Endothelial cell of umbilical vein (primary cell): ENCODE results near the gene FARP1. TPM values are rescaled to one million over a fixed set of nuclear protein-coding genes. Genes with fewer than 3 reads are reported as not detected.

ENCODE experiments used
- BruUV-seq: library from RNA; stranded (reverse); fragments of 400-500 nt; replicated peaks from 2 replicates; lab custom pipeline; 2021; lab: Mats Ljungman, UMichigan
- CTCF ChIA-PET: fragments of 300-600, 350-600 bp; sonication (Branson Sonifier 250); formaldehyde crosslinking; loops from one replicate; lab custom pipeline; 2021; ENCODE audit warnings: antibody characterized with exemption, inconsistent platforms; lab: Charles Lee
- POLR2A ChIA-PET: fragments of 300-600, 350-600 bp; sonication (Branson Sonifier 250); formaldehyde crosslinking; loops from one replicate; lab custom pipeline; 2021; ENCODE audit warnings: antibody characterized with exemption, inconsistent platforms; lab: Charles Lee
- DNase-seq: peaks from one replicate; pipeline ENCODE4 v3.0.0-alpha.2; 2011; ENCODE audit warnings: low read depth, low spot score
- FAIRE-seq: peaks from 2 replicates; lab custom pipeline; 2011; peaks lifted over from hg19 to GRCh38; lab: Jason Lieb, UNC
- H2AFZ ChIP-seq: 2 replicates; pipeline ENCODE4 v1.6.0; 2012; ENCODE audit warnings: low read depth, low read length, control low read depth, inconsistent platforms
- H3K27ac ChIP-seq: 2 replicates; pipeline ENCODE4 v1.5.1; 2011; ENCODE audit warnings: low read depth, mild to moderate bottlenecking, control low read depth, low read length, moderate library complexity; ENCODE audit not compliant: insufficient read depth
- H3K27me3 ChIP-seq, 2 experiments: 2 replicates each; pipeline versions ENCODE4 v1.6.0 to v1.6.1; 2011; ENCODE audit warnings: low read length in 2 of 2, mixed read lengths in 1 of 2; ENCODE audit not compliant: control insufficient read depth in 2 of 2, insufficient read depth in 2 of 2
- H3K36me3 ChIP-seq, 2 experiments: 2 replicates in 1 of 2; 3 replicates in 1 of 2; pipeline ENCODE4 v1.5.1; 2011; ENCODE audit warnings: low read length in 2 of 2, mild to moderate bottlenecking in 1 of 2, moderate library complexity in 1 of 2; ENCODE audit not compliant: control insufficient read depth in 2 of 2, insufficient read depth in 2 of 2; ENCODE audit errors: extremely low read depth in 1 of 2
- H3K4me1 ChIP-seq: 3 replicates; pipeline ENCODE4 v1.5.1; 2011; ENCODE audit warnings: mild to moderate bottlenecking, low read length; ENCODE audit not compliant: control insufficient read depth, insufficient read depth; ENCODE audit errors: extremely low read depth
- H3K4me2 ChIP-seq: 2 replicates; pipeline ENCODE4 v1.6.1; 2011; ENCODE audit warnings: low read length, control low read depth, mixed read lengths; ENCODE audit not compliant: insufficient read depth
- H3K4me3 ChIP-seq, 3 experiments: fragments of 200-600 bp in 1 of 3; sonication (generic), shearing (Covaris generic) in 1 of 3; replicated peaks in 1 of 3; 2 replicates each; pipeline ENCODE4 v1.5.1; 2011 to 2016; ENCODE audit warnings: control low read depth in 3 of 3, low read length in 3 of 3, mild to moderate bottlenecking in 2 of 3, inconsistent platforms in 1 of 3, low read depth in 1 of 3, moderate library complexity in 1 of 3; ENCODE audit not compliant: insufficient read depth in 1 of 3
- H3K79me2 ChIP-seq: 2 replicates; pipeline ENCODE4 v1.6.0; 2012; ENCODE audit warnings: low read length, inconsistent platforms; ENCODE audit not compliant: control insufficient read depth, insufficient read depth
- H3K9ac ChIP-seq: replicated peaks from 2 replicates; pipeline ENCODE3; 2011; ENCODE audit warnings: low read length, control low read depth; ENCODE audit not compliant: insufficient read depth; ENCODE audit errors: extremely low read depth
- H3K9me1 ChIP-seq: replicated peaks from 3 replicates; pipeline ENCODE4 v1.6.0; 2011; ENCODE audit warnings: mild to moderate bottlenecking, low read length; ENCODE audit not compliant: control insufficient read depth, insufficient read depth; ENCODE audit errors: extremely low read depth
- H3K9me3 ChIP-seq: replicated peaks from 2 replicates; pipeline ENCODE4 v1.5.1; 2012; ENCODE audit warnings: low read length, inconsistent platforms; ENCODE audit not compliant: control insufficient read depth, insufficient read depth
- H4K20me1 ChIP-seq: replicated peaks from 2 replicates; pipeline ENCODE3; 2011; ENCODE audit warnings: mild to moderate bottlenecking, low read length; ENCODE audit not compliant: control insufficient read depth, insufficient read depth; ENCODE audit errors: extremely low read depth
- EZH2 ChIP-seq: IDR thresholded peaks from 2 replicates; pipeline ENCODE4 v1.6.1; 2012; ENCODE audit warnings: borderline replicate concordance, low read depth, mild to moderate bottlenecking, moderate library complexity, low read length, inconsistent platforms; ENCODE audit not compliant: severe bottlenecking
- JUN ChIP-seq: IDR thresholded peaks from 2 replicates; pipeline ENCODE4 v1.6.1; 2011; ENCODE audit warnings: borderline replicate concordance, low read depth; ENCODE audit not compliant: insufficient read length, insufficient read depth
- dilution Hi-C: fragments of 300-500 bp; cut with MboI; formaldehyde crosslinking; loops from one replicate; pipeline ENCODE4 v1.15.0; 2019; ENCODE audit warnings: low sequenced_read_pairs; ENCODE audit not compliant: extremely low pct_ligation_motif_present
- intact Hi-C: fragments of 100-400 bp; cut with micrococcal nuclease; formaldehyde crosslinking; loops from one replicate; pipeline ENCODE4 v1.10.0; 2022
- polyA plus RNA-seq, 4 experiments: library from polyadenylated mRNA; depleted of rRNA in 3 of 4; stranded (reverse) in 3 of 4; unstranded in 1 of 4; fragments of >200 nt; gene quantifications; 2 replicates each; pipeline versions ENCODE4 v1.2.1 to v1.2.3, GENCODE V29; 2011 to 2012; ENCODE audit warnings: missing spikeins in 1 of 4
- total RNA-seq: library from RNA; stranded (reverse); gene quantifications from 2 replicates; pipeline ENCODE4 v1.2.3, GENCODE V29; 2021
- TF ChIP-seq, protein P1 (sequence below): IDR thresholded peaks from 2 replicates; pipeline ENCODE4 v1.6.1; 2011; ENCODE audit not compliant: insufficient read depth, insufficient read length

FARP1 gene
- total and polyA plus RNA-seq, 2 donors (not counting 3 experiments of a cell fraction or from before 2014, with no cell fraction given) = 19.0 to 77.7 TPM

DNA sequence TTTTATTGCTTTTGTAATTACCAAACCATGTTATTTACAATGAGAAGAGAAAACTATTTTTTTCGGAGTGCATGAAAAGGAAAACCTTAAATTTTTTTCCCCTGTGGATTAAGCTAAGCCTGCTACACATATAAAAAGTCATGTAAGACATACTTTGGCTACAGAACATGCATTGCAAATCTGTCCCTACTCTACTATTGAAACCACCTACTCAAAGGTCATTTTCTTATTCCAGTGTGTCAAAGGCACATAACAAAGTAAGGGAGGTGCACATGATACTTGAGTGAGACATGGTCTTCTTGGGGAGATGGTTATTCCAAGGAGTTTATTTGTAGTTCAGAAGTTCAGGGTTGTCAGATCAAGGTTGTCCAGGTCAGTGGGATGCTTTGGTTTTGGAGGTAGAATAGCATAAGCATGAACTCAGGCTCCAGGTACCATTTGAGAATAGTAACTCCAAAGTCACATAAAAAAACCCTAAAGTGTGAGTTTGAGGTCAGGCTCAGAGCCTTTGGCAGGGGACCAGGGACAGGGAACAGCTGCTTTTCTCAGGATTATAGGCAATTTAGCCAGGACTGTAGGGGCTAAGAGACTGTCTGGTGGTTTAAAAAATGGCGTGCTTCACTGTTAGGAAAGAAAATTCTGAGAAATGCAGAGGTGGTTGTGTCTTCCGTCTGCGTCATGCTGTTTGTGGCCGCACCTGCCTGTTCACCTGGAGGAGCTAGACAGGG lies 15.4 kb downstream of the FARP1 start:
- Histone ChIP-seq H3K9me3 (no peaks in the 10 kb centered on the region), H3K36me3 (no peaks in the 10 kb centered on the region), H3K9me1 (no peaks in the 10 kb centered on the region), H3K27me3 (no peaks in the 10 kb centered on the region), H3K4me3 (no peak overlapping the region), H2AFZ (no peak overlapping the region), H4K20me1 (peaks cover 3% of the 10 kb centered on the region), H3K27ac (no peak overlapping the region), H3K4me2 (no peak overlapping the region), H3K9ac (no peak overlapping the region), H3K4me1 (no peaks in the 10 kb centered on the region), H3K79me2 (peaks cover 35% of the 10 kb centered on the region)
- POLR2A ChIA-PET = no interaction called here
- BruUV-seq = no TSS peak
- dilution Hi-C loops = no loop called here
- DNase-seq = no peak
- no peak for FAIRE-seq
- CTCF ChIA-PET = no interaction called here
- intact Hi-C loops = no loop called here
- TF ChIP-seq EZH2 = no peak

DNA sequence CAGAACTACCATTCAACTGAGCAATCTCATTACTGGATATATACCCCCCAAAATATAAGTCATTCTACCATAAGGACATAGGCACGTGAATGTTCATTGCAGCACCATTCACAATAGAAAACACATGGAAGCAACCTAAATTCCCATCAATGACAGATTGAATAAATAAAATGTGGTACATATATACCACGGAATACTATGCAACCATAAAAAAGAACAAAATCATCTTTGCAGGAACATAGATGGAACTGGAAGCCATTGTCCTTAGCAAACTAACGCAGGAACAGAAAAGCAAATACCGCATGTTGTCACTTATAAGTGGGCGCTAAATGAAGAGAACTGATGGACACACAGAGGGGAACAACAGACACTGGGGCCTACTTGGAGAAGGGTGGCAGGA lies 20.0 kb downstream of the FARP1 start:
- no peak overlapping the region for H2AFZ ChIP-seq
- peaks cover 3% of the 10 kb centered on the region for H4K20me1 ChIP-seq
- TF ChIP-seq, protein P1, sequence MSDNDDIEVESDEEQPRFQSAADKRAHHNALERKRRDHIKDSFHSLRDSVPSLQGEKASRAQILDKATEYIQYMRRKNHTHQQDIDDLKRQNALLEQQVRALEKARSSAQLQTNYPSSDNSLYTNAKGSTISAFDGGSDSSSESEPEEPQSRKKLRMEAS = no peak
- TF ChIP-seq JUN = no peak
- no peak overlapping the region for H3K9ac ChIP-seq
- no peaks in the 10 kb centered on the region for H3K4me1 ChIP-seq
- peaks cover 26% of the 10 kb centered on the region for H3K79me2 ChIP-seq
- H3K27me3 ChIP-seq = no peaks in the 10 kb centered on the region
- H3K4me2 ChIP-seq = no peak overlapping the region
- no peaks in the 10 kb centered on the region for H3K9me3 ChIP-seq
- BruUV-seq = no TSS peak
- no peaks in the 10 kb centered on the region for H3K9me1 ChIP-seq
- POLR2A ChIA-PET = no interaction called here
- FAIRE-seq (no peak), DNase-seq (no peak)
- no peak overlapping the region for H3K4me3 ChIP-seq
- CTCF ChIA-PET = interaction anchor here (0.8 kb wide), 1 partner anchor 10 kb away, joined by 3 read pairs; no protein-coding TSS in a partner anchor
- H3K27ac ChIP-seq = no peak overlapping the region
- intact Hi-C loops (no loop called here), dilution Hi-C loops (no loop called here)
- no peaks in the 10 kb centered on the region for H3K36me3 ChIP-seq
